Measurements from ENCODE around the gene MRTFA. TPM values are rescaled to one million over a fixed set of nuclear protein-coding genes. Genes with fewer than 3 reads are reported as not detected.

The MRTFA gene
- polyA plus RNA-seq, 1 of the 3 experiments (the other 2 are of a cell fraction): 5.8 TPM

- Histone ChIP-seq H3K79me2 (ENCODE audit: insufficient read depth) (peaks cover 97% of the 10 kb centered on the region), H3K9me2 (no peaks in the 10 kb centered on the region), H3K9me3 (no peaks in the 10 kb centered on the region), H3F3A (replicated peaks; ENCODE audit: insufficient read depth) (no peaks in the 10 kb centered on the region), H3K27ac (ENCODE audit: low read depth in 2 of 2, low read length in 1 of 2) (no peak overlapping the region; a peak in 1 of 4 replicates), H3K27me3 (ENCODE audit: insufficient read depth) (no peaks in the 10 kb centered on the region), H2AFZ (ENCODE audit: low read depth) (no peak overlapping the region), H3K4me3 (ENCODE audit: low read depth in 2 of 2, low read length in 1 of 2) (no peak overlapping the region), H3K9ac (no peak overlapping the region), H4K20me1 (ENCODE audit: insufficient read depth) (peaks cover 24% of the 10 kb centered on the region; the same call in 1 of the 2 replicates), H3K4me1 (ENCODE audit: control insufficient read depth in 1 of 2, insufficient read depth in 2 of 2, low read depth in 1 of 2, low read length in 1 of 2) (peaks cover 3 to 22% of the 10 kb centered on the region in 2 experiments; a peak in 3 of 4 replicates), H3K4me2 (no peak overlapping the region), H3K36me3 (replicated peaks in 1 of 2; ENCODE audit: control insufficient read depth in 1 of 2, insufficient read depth in 2 of 2, low read length in 1 of 2) (no peaks in the 10 kb centered on the region)
- 90% methylated on average over 1 of the region's 1 CpG for WGBS (ENCODE audit: low lambda C conversion rate)
- POLR2A ChIA-PET: no interaction called here
- DNase-seq: no peak
- CTCF ChIA-PET: no interaction called here
- TF ChIP-seq POLR2AphosphoS5 (IDR thresholded peaks at IDR 0.05; ENCODE audit: low read depth, low read length): no peak
Observed at GRCh38 chr22:40610329-40610850, 26.1 kb downstream of the MRTFA start.

GRCh38 chr22:40609216-40609615 is 27.3 kb downstream of the MRTFA start:
- DNase-seq: no peak
- no peak overlapping the region for H3K4me3 ChIP-seq (ENCODE audit: low read depth in 2 of 2, low read length in 1 of 2)
- ChIA-PET CTCF (interaction anchor here (0.6 kb wide), 1 partner anchor 99 kb away, joined by 3 read pairs; no protein-coding TSS in a partner anchor), POLR2A (no interaction called here)
- H3K27ac ChIP-seq (ENCODE audit: low read depth in 2 of 2, low read length in 1 of 2): no peak overlapping the region
- no peaks in the 10 kb centered on the region for H3K9me3 ChIP-seq
- peaks cover 97% of the 10 kb centered on the region for H3K79me2 ChIP-seq (ENCODE audit: insufficient read depth)
- peaks cover 28% of the 10 kb centered on the region; the same call in 1 of the 2 replicates for H4K20me1 ChIP-seq (ENCODE audit: insufficient read depth)
- TF ChIP-seq FOXJ3 (CRISPR knock-in tag; IDR thresholded peaks at IDR 0.05) (no peak), USF2 (IDR thresholded peaks at IDR 0.05; ENCODE audit: borderline replicate concordance, low read depth, low read length) (no peak), REST (IDR thresholded peaks at IDR 0.05; ENCODE audit: low read depth, low read length) (no peak), CTCF (IDR thresholded peaks at IDR 0.05) (no peak), EP300 (IDR thresholded peaks at IDR 0.05; ENCODE audit: borderline replicate concordance in 1 of 2, low read depth in 1 of 2, low read length in 1 of 2) (no peak), NFIC (IDR thresholded peaks at IDR 0.05; ENCODE audit: borderline replicate concordance) (no peak), PBX3 (IDR thresholded peaks at IDR 0.05) (no peak)
- no peaks in the 10 kb centered on the region for H3F3A ChIP-seq (replicated peaks; ENCODE audit: insufficient read depth)
- no peaks in the 10 kb centered on the region for H3K9me2 ChIP-seq
- H2AFZ ChIP-seq (ENCODE audit: low read depth): no peak overlapping the region
- H3K36me3 ChIP-seq (replicated peaks in 1 of 2; ENCODE audit: control insufficient read depth in 1 of 2, insufficient read depth in 2 of 2, low read length in 1 of 2): no peaks in the 10 kb centered on the region
- no peak overlapping the region for H3K4me2 ChIP-seq
- no peaks in the 10 kb centered on the region for H3K27me3 ChIP-seq (ENCODE audit: insufficient read depth)
- 71% methylated on average over 3 of the region's 3 CpGs for WGBS (ENCODE audit: low lambda C conversion rate)
- peaks cover 3 to 26% of the 10 kb centered on the region in 2 experiments; a peak in 3 of 4 replicates for H3K4me1 ChIP-seq (ENCODE audit: control insufficient read depth in 1 of 2, insufficient read depth in 2 of 2, low read depth in 1 of 2, low read length in 1 of 2)
- no peak overlapping the region for H3K9ac ChIP-seq

All from SK-N-SH (cell line).